IMR-90 (cell line): ENCODE measurements around the gene NEIL3. TPM values are rescaled to one million over a fixed set of nuclear protein-coding genes. Genes with fewer than 3 reads are reported as not detected.

Experiments
- ATAC-seq: fragments of 200-7000 bp; cut with Tn5 transposase; 2 replicates; pipeline ENCODE4 v1.9.1; 2020; ENCODE audit warnings: low read depth, mild to moderate bottlenecking, moderate library complexity
- BruUV-seq: library from RNA; stranded (reverse); fragments of 400-500 nt; replicated peaks from 2 replicates; lab custom pipeline; 2021; lab: Mats Ljungman, UMichigan
- CTCF ChIA-PET: fragments of 300-600 bp; formaldehyde crosslinking; extraction: SDS; loops from one replicate; lab custom pipeline; 2021; ENCODE audit warnings: antibody characterized with exemption; lab: Yijun Ruan, JAX
- POLR2A ChIA-PET: fragments of 300-600 bp; sonication (Branson Sonifier 250); formaldehyde crosslinking; loops from one replicate; lab custom pipeline; 2022; ENCODE audit warnings: antibody characterized with exemption; ENCODE audit not compliant: unreplicated experiment; lab: Charles Lee
- DNase-seq: peaks from one replicate; pipeline ENCODE4 v3.0.0; 2013
- H2AFZ ChIP-seq: replicated peaks from 2 replicates; pipeline ENCODE3; 2013; ENCODE audit warnings: low read length, mild to moderate bottlenecking; ENCODE audit not compliant: poor library complexity
- H2AK5ac ChIP-seq: 2 replicates; pipeline ENCODE4 v1.6.1; 2013; ENCODE audit warnings: low read depth, low read length, inconsistent platforms
- H2AK9ac ChIP-seq: replicated peaks from 2 replicates; pipeline ENCODE3; 2013; ENCODE audit warnings: mild to moderate bottlenecking, low read depth, low read length, moderate library complexity; ENCODE audit not compliant: poor library complexity
- H2BK120ac ChIP-seq: 2 replicates; pipeline ENCODE4 v1.6.1; 2013; ENCODE audit warnings: low read depth, low read length, inconsistent platforms
- H2BK15ac ChIP-seq: 3 replicates; pipeline ENCODE4 v1.6.1; 2013; ENCODE audit warnings: low read depth, low read length, inconsistent platforms
- H2BK20ac ChIP-seq: 2 replicates; pipeline ENCODE4 v1.6.1; 2013; ENCODE audit warnings: low read depth, mild to moderate bottlenecking, inconsistent platforms, low read length, moderate library complexity
- H2BK5ac ChIP-seq: 2 replicates; pipeline ENCODE4 v1.6.1; 2013; ENCODE audit warnings: mild to moderate bottlenecking, low read depth, low read length, inconsistent platforms; ENCODE audit not compliant: poor library complexity, severe bottlenecking
- H3K14ac ChIP-seq: replicated peaks from 2 replicates; pipeline ENCODE4 v1.6.1; 2013; ENCODE audit warnings: low read depth, low read length, inconsistent platforms
- H3K18ac ChIP-seq: 2 replicates; pipeline ENCODE4 v1.6.1; 2013; ENCODE audit warnings: low read depth, low read length, control low read depth
- H3K23ac ChIP-seq: 2 replicates; pipeline ENCODE4 v1.6.1; 2013; ENCODE audit warnings: low read depth, low read length, inconsistent platforms
- H3K27ac ChIP-seq: 2 replicates; pipeline ENCODE4 v1.5.1; 2013; ENCODE audit warnings: mild to moderate bottlenecking, control low read depth, low read length; ENCODE audit not compliant: insufficient read depth
- H3K27me3 ChIP-seq: 2 replicates; pipeline ENCODE4 v1.6.1; 2013; ENCODE audit warnings: low read length; ENCODE audit not compliant: control insufficient read depth, insufficient read depth
- H3K36me3 ChIP-seq: 2 replicates; pipeline ENCODE4 v1.6.1; 2013; ENCODE audit warnings: low read length, mixed read lengths; ENCODE audit not compliant: control insufficient read depth, insufficient read depth
- H3K4ac ChIP-seq: 2 replicates; pipeline ENCODE4 v1.6.1; 2013; ENCODE audit warnings: low read depth, low read length, inconsistent platforms
- H3K4me1 ChIP-seq: 2 replicates; pipeline ENCODE4 v1.6.1; 2013; ENCODE audit warnings: low read length, mixed read lengths; ENCODE audit not compliant: control insufficient read depth, insufficient read depth
- H3K4me2 ChIP-seq: 2 replicates; pipeline ENCODE4 v1.6.1; 2013; ENCODE audit warnings: low read depth, mild to moderate bottlenecking, control low read depth, low read length, moderate library complexity
- H3K4me3 ChIP-seq: 2 replicates; pipeline ENCODE4 v1.5.1; 2013; ENCODE audit warnings: low read depth, mild to moderate bottlenecking, control low read depth, low read length, moderate library complexity; ENCODE audit not compliant: insufficient read depth
- H3K56ac ChIP-seq: 2 replicates; pipeline ENCODE4 v1.6.1; 2013; ENCODE audit warnings: low read length, inconsistent platforms; ENCODE audit not compliant: insufficient read depth; ENCODE audit errors: extremely low read depth
- H3K79me1 ChIP-seq, 2 experiments: 2 replicates each; pipeline ENCODE4 v1.6.1; 2013; ENCODE audit warnings: low read length in 2 of 2, inconsistent platforms in 1 of 2, low read depth in 1 of 2
- H3K9ac ChIP-seq: 2 replicates; pipeline ENCODE4 v1.6.1; 2013; ENCODE audit warnings: low read depth, low read length, control low read depth
- H3K9me1 ChIP-seq: 2 replicates; pipeline ENCODE4 v1.6.1; 2013; ENCODE audit warnings: low read length, inconsistent platforms; ENCODE audit not compliant: insufficient read depth
- H3K9me3 ChIP-seq: 2 replicates; pipeline ENCODE4 v1.6.1; 2013; ENCODE audit warnings: low read length; ENCODE audit not compliant: control insufficient read depth, insufficient read depth
- H4K20me1 ChIP-seq: 2 replicates; pipeline ENCODE4 v1.6.1; 2013; ENCODE audit warnings: low read length, inconsistent platforms; ENCODE audit not compliant: insufficient read depth
- H4K5ac ChIP-seq: 2 replicates; pipeline ENCODE4 v1.6.1; 2013; ENCODE audit warnings: mild to moderate bottlenecking, low read depth, low read length, control low read depth
- H4K8ac ChIP-seq, 2 experiments: 2 replicates each; pipeline ENCODE4 v1.6.1; 2013; ENCODE audit warnings: low read depth in 2 of 2, low read length in 2 of 2, control low read depth in 1 of 2, inconsistent platforms in 1 of 2
- H4K91ac ChIP-seq: 2 replicates; pipeline ENCODE4 v1.6.1; 2013; ENCODE audit warnings: low read depth, low read length, inconsistent platforms; ENCODE audit not compliant: insufficient read depth
- BHLHE40 ChIP-seq: fragments of 150-350 bp; IDR thresholded peaks from 2 replicates; pipeline ENCODE4 v1.6.1; 2016; ENCODE audit warnings: mild to moderate bottlenecking, low read depth, low read length
- CEBPB ChIP-seq: IDR thresholded peaks from 2 replicates; pipeline ENCODE4 v1.6.1; 2012; ENCODE audit warnings: low read depth, low read length, improper control_type of control experiment
- MAZ ChIP-seq: IDR thresholded peaks from 2 replicates; pipeline ENCODE4 v1.6.1; 2012; ENCODE audit warnings: low read depth, mild to moderate bottlenecking, low read length, improper control_type of control experiment, moderate library complexity, borderline replicate concordance
- NFE2L2 ChIP-seq: fragments of 150-350 bp; IDR thresholded peaks from 2 replicates; pipeline ENCODE4 v1.6.1; 2016; ENCODE audit warnings: low read depth, mild to moderate bottlenecking, low read length
- RAD21 ChIP-seq: IDR thresholded peaks from 2 replicates; pipeline ENCODE4 v1.6.1; 2012; ENCODE audit warnings: low read length, improper control_type of control experiment
- WGBS, 2 experiments: methylation state at CpG; one replicate each; pipeline versions ENCODE4 v1.1.5 to v1.1.7; 2013; ENCODE audit warnings: missing lambda C conversion rate in 2 of 2; ENCODE audit not compliant: insufficient read length in 1 of 2; ENCODE audit errors: extremely low coverage in 2 of 2; 5-methylcytosine and 5-hydroxymethylcytosine counted together
- dilution Hi-C: fragments of 300-500 bp; cut with HindIII; formaldehyde crosslinking; loops from one replicate; pipeline ENCODE4 v1.14.3; 2018; ENCODE audit warnings: low sequenced_read_pairs; ENCODE audit not compliant: unreplicated experiment
- in situ Hi-C: fragments of 300-500 bp; cut with MboI; formaldehyde crosslinking; loops from 3 replicates; pipeline ENCODE4 v1.14.3; 2019; ENCODE audit warnings: low sequenced_read_pairs, inconsistent platforms, mixed read lengths
- intact Hi-C: fragments of 100-400 bp; cut with micrococcal nuclease; formaldehyde crosslinking; loops from 2 replicates; pipeline ENCODE4 v1.10.0; 2022
- polyA plus RNA-seq, 3 experiments: library from polyadenylated mRNA; depleted of rRNA; stranded (reverse); fragments of >200 nt; gene quantifications; 2 replicates each; pipeline ENCODE4 v1.2.3, GENCODE V29; 2012; ENCODE audit warnings: low replicate concordance in 1 of 3
- total RNA-seq: library from RNA; depleted of rRNA; stranded (reverse); fragments of >200 nt; gene quantifications from 2 replicates; pipeline ENCODE4 v1.2.3, GENCODE V29; 2012
- TF ChIP-seq, protein P1 (sequence below): fragments of 150-350 bp; IDR thresholded peaks from 2 replicates; pipeline ENCODE4 v1.6.1; 2017; ENCODE audit warnings: mild to moderate bottlenecking, antibody characterized with exemption, low read length, low read depth

The NEIL3 gene
- total and polyA plus RNA-seq, 2 of the 4 experiments (the other 2 are of a cell fraction), result 4.4 to 7.9 TPM

DNA sequence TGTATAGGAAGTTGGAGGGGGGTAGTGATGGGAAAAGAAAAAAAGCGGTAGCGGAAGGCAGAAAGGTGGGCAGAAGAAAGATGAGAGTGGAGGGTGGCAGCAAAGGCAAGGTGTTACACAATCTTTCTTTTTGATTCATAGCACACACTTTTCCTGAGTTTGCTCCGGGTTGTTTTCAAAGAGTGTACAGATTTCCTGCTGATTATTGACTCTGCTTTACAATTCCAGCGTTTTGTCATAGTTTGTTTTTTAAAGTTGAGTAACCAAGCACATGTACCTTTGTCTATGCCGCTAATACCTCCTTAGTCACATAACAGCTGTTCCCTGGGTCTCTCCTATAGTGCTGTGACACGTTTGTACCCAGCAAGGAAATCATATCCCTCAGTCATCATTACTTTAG lies 82.3 kb downstream of the NEIL3 start:
- H2AFZ ChIP-seq, result no peak overlapping the region
- no peak overlapping the region for H2BK20ac ChIP-seq
- H3K36me3 ChIP-seq, result no peaks in the 10 kb centered on the region
- H3K56ac ChIP-seq, result no peak overlapping the region
- H3K9ac ChIP-seq, result no peak overlapping the region
- no TSS peak for BruUV-seq
- no peak overlapping the region for H3K14ac ChIP-seq
- no peak overlapping the region for H4K8ac ChIP-seq
- WGBS, 2 experiments, result no CpG with 5 or more reads among the region's 6 CpGs
- H3K9me3 ChIP-seq, result no peaks in the 10 kb centered on the region
- in situ Hi-C loops (no loop called here), dilution Hi-C loops (no loop called here), intact Hi-C loops (no loop called here)
- no peak for DNase-seq
- no peak overlapping the region for H3K4me3 ChIP-seq
- H2BK15ac ChIP-seq, result no peak overlapping the region
- H3K4me1 ChIP-seq, result no peaks in the 10 kb centered on the region
- H3K18ac ChIP-seq, result no peak overlapping the region
- POLR2A ChIA-PET, result no interaction called here
- H3K79me1 ChIP-seq, result no peaks in the 10 kb centered on the region
- H3K27me3 ChIP-seq, result no peaks in the 10 kb centered on the region
- H4K91ac ChIP-seq, result no peak overlapping the region
- no peak overlapping the region for H3K23ac ChIP-seq
- no peaks in the 10 kb centered on the region for H4K20me1 ChIP-seq
- H4K5ac ChIP-seq, result no peak overlapping the region
- H2BK5ac ChIP-seq, result no peak overlapping the region
- no peaks in the 10 kb centered on the region for H3K9me1 ChIP-seq
- no peak overlapping the region for H2AK9ac ChIP-seq
- CTCF ChIA-PET, result interaction anchor here (0.5 kb wide), 1 partner anchor 10 kb away, joined by 3 read pairs; no protein-coding TSS in a partner anchor
- no peak overlapping the region for H2AK5ac ChIP-seq
- H3K4ac ChIP-seq, result no peak overlapping the region
- no peak overlapping the region for H3K27ac ChIP-seq
- no peak overlapping the region for H3K4me2 ChIP-seq
- H2BK120ac ChIP-seq, result no peak overlapping the region
- ATAC-seq, result no peak
- TF ChIP-seq MAZ, result no peak
- peak; percentile 52 for TF ChIP-seq CEBPB
- TF ChIP-seq NFE2L2, result no peak
- TF ChIP-seq, protein P1, sequence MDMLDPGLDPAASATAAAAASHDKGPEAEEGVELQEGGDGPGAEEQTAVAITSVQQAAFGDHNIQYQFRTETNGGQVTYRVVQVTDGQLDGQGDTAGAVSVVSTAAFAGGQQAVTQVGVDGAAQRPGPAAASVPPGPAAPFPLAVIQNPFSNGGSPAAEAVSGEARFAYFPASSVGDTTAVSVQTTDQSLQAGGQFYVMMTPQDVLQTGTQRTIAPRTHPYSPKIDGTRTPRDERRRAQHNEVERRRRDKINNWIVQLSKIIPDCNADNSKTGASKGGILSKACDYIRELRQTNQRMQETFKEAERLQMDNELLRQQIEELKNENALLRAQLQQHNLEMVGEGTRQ, result no peak
- TF ChIP-seq BHLHE40, result no peak
- TF ChIP-seq RAD21, result no peak
